ENCODE results near the gene GLOD4. TPM values are rescaled to one million over a fixed set of nuclear protein-coding genes. Genes with fewer than 3 reads are reported as not detected.
"Not testable (repeated sequence)": the region's sequence is repeated elsewhere in the genome, so short reads cannot be mapped to it uniquely, and the experiment has no call there.

GLOD4 gene
- total RNA-seq, 1 donor from 2014 or later: 80.1 TPM

DNA sequence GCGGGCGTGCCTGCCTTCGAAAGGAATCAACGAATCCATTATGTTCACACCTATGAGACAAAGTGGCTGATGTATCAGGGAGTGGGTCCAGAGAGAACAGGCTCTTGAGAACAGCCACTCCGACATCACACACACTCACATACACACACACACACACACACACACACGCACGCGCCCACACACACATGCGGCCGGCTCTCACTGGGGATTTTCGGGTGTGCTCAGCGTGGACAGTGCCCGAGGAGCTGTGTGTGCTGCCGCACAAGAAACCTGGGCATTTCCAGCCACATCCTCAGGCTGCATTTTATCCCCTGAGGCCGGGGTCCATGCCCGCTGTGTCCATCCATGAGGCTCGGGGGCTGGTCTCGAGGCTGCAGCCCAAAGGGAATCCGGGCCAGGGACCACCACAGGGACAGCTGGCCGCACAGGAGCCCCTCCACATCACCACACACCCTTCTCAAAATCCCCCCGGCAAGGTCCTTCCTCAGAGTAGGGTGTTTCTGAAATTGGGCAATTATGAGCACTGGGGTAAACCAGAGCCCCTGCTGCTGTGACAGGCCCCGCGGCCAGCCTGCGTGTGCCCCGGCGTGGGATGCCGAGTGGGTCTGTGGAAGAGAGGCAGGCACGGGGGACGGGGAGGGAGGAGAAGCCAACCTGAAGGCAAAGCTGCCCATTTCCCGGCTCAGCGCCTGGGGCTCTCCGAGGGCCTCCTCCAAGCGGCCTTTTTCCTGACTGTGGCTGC, 24.9 kb upstream of the GLOD4 start:
- Mint-ChIP-seq H3K4me3 (ENCODE audit: unreplicated experiment) (peak overlapping the region; percentile 64), H3K27me3 (ENCODE audit: unreplicated experiment) (peaks cover 13% of the 10 kb centered on the region), H3K9me3 (ENCODE audit: unreplicated experiment) (peaks cover 24% of the 10 kb centered on the region), H3K4me1 (ENCODE audit: low read depth, unreplicated experiment) (peaks cover 24% of the 10 kb centered on the region), H3K27ac (ENCODE audit: unreplicated experiment) (peak overlapping the region; percentile 84), H3K36me3 (ENCODE audit: unreplicated experiment) (no peaks in the 10 kb centered on the region)
- TF ChIP-seq, protein P1, sequence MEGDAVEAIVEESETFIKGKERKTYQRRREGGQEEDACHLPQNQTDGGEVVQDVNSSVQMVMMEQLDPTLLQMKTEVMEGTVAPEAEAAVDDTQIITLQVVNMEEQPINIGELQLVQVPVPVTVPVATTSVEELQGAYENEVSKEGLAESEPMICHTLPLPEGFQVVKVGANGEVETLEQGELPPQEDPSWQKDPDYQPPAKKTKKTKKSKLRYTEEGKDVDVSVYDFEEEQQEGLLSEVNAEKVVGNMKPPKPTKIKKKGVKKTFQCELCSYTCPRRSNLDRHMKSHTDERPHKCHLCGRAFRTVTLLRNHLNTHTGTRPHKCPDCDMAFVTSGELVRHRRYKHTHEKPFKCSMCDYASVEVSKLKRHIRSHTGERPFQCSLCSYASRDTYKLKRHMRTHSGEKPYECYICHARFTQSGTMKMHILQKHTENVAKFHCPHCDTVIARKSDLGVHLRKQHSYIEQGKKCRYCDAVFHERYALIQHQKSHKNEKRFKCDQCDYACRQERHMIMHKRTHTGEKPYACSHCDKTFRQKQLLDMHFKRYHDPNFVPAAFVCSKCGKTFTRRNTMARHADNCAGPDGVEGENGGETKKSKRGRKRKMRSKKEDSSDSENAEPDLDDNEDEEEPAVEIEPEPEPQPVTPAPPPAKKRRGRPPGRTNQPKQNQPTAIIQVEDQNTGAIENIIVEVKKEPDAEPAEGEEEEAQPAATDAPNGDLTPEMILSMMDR (IDR thresholded peaks at IDR 0.05; ENCODE audit: partially characterized antibody, unreplicated experiment): no peak
- DNase-seq: no peak

GRCh38 chr17:806346-806745, 24.3 kb upstream of the GLOD4 start:
- DNase-seq: no peak

GRCh38 chr17:805886-806285, 23.8 kb upstream of the GLOD4 start:
- H3K36me3 Mint-ChIP-seq (ENCODE audit: unreplicated experiment); H3K4me3 Mint-ChIP-seq (ENCODE audit: unreplicated experiment); DNase-seq; H3K27ac Mint-ChIP-seq (ENCODE audit: unreplicated experiment): not testable (repeated sequence)
- Mint-ChIP-seq H3K9me3 (ENCODE audit: unreplicated experiment) (peaks cover 27% of the 10 kb centered on the region), H3K4me1 (ENCODE audit: low read depth, unreplicated experiment) (peaks cover 21% of the 10 kb centered on the region), H3K27me3 (ENCODE audit: unreplicated experiment) (peaks cover 15% of the 10 kb centered on the region)

More at GRCh38 chr17:806346-806745, 24.3 kb upstream of the GLOD4 start:
- peaks cover 16% of the 10 kb centered on the region for H3K27me3 Mint-ChIP-seq (ENCODE audit: unreplicated experiment)
- TF ChIP-seq, protein P1 (IDR thresholded peaks at IDR 0.05; ENCODE audit: partially characterized antibody, unreplicated experiment): no peak
- H3K4me1 Mint-ChIP-seq (ENCODE audit: low read depth, unreplicated experiment): peaks cover 22% of the 10 kb centered on the region
- H3K4me3 Mint-ChIP-seq (ENCODE audit: unreplicated experiment): no peak overlapping the region
- no peaks in the 10 kb centered on the region for H3K36me3 Mint-ChIP-seq (ENCODE audit: unreplicated experiment)
- H3K9me3 Mint-ChIP-seq (ENCODE audit: unreplicated experiment): peaks cover 27% of the 10 kb centered on the region
- peak overlapping the region; percentile 84 for H3K27ac Mint-ChIP-seq (ENCODE audit: unreplicated experiment)

DNA sequence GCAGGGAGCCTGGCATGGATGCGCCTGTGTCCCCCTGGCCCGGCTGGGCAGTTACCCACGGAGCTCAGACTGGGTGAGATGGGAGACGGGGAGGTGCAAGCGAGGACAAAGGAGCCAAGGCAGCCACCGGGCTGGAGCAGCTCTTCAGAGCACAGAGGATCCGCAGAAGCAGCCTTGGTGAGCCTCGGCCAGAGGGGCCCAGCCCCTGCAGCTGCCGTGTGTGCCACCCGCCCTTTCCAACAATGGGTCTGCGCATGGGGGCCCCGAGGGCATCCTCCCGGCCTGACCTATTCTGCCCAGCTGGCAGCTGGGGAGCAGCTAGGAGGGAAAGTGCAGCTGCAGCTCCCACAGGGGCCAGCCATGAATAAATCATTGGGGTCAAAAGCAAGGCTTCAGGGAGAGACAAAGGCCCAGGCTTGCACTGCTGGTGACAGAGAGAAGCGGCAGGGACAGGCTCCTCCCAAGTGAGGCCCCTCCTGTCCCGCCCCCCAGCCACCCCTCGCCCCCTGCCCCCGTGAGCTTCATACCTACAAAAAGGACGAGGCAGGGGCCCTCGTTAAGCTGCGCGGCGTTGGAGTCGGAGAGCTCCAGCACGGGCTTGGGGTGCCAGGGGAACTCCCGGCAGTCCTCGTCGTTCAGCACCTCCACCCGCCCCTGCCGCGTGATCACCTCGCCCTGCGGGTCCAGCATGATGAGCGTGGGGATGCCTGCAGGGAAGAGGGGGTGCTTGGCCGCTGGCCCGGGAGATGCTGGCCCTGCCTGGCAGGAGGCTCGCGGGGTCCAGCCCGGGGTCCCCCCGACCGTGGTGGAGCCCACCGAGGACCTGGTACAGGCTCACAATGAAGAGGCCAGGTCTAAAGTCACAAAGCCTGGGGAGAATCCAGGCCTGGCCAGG, 22.7 kb upstream of the GLOD4 start:
- DNase-seq: peak; percentile 62
- TF ChIP-seq, protein P1 (IDR thresholded peaks at IDR 0.05; ENCODE audit: partially characterized antibody, unreplicated experiment): no peak
- Mint-ChIP-seq H3K9me3 (ENCODE audit: unreplicated experiment) (peaks cover 27% of the 10 kb centered on the region), H3K36me3 (ENCODE audit: unreplicated experiment) (no peaks in the 10 kb centered on the region), H3K4me1 (ENCODE audit: low read depth, unreplicated experiment) (peaks cover 17% of the 10 kb centered on the region), H3K27me3 (ENCODE audit: unreplicated experiment) (peaks cover 17% of the 10 kb centered on the region), H3K27ac (ENCODE audit: unreplicated experiment) (peak overlapping the region; percentile 48), H3K4me3 (ENCODE audit: unreplicated experiment) (no peak overlapping the region)

DNA sequence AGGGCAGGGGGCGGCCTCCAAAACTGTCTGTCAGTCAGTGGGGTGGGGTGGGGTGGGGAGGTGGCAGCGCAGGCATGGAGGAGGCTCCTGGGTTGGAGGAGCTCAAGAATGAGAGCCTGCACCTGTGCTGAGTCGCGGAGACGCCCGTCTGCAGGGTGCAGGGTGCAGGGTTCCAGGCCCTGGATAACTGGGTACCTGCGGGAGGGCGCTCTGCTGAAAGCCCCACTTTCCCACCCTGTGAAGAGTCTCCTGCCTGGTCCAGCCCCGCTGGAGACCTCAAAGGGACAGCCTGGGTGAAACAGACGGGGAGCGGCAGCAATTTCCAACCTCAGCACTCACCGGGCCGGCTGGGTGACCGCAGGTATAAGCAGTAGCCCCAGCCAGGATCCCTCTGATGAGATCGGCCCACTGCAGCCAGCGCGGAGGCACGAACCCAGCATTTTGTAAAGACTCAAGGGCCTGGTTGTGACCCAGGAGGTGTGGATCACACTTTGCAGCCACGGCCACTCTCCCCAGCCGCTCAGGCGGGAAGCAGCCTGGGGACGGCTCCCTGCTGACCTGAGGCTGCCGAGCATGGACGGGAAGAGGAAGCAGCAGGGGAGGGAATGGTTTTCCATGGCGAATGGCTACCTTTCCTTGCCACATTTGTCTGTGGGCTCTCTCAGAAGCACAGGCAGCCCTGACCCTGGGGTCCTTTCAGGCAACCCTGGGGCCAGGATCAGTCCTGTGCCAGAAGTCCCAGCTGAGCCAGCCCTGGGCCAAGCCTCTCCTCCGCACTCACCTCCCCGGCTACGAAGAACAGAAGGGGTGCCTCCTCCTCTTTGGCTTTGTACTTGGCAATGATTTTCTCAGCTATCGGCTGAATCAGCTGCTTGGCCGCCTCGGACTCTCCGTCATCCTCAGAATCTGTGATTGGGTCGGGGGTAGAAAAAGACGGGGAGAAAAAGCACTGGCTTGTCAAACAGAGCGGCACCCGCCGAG, 21.1 kb upstream of the GLOD4 start:
- Mint-ChIP-seq H3K27ac (ENCODE audit: unreplicated experiment) (peak overlapping the region; percentile 43), H3K27me3 (ENCODE audit: unreplicated experiment) (peaks cover 15% of the 10 kb centered on the region), H3K4me1 (ENCODE audit: low read depth, unreplicated experiment) (peaks cover 22% of the 10 kb centered on the region), H3K36me3 (ENCODE audit: unreplicated experiment) (no peaks in the 10 kb centered on the region), H3K9me3 (ENCODE audit: unreplicated experiment) (peaks cover 23% of the 10 kb centered on the region), H3K4me3 (ENCODE audit: unreplicated experiment) (no peak overlapping the region)
- TF ChIP-seq, protein P1 (IDR thresholded peaks at IDR 0.05; ENCODE audit: partially characterized antibody, unreplicated experiment): no peak
- DNase-seq: no peak
